ENCODE data around the gene CNTF. TPM values are rescaled to one million over a fixed set of nuclear protein-coding genes. Genes with fewer than 3 reads are reported as not detected.

CNTF gene
- total RNA-seq, 1 experiment from 2014 or later, result 5.5 TPM

- Histone ChIP-seq H3K4me3 (ENCODE audit: low read depth, low read length, poor library complexity, severe bottlenecking) (no peak overlapping the region), H3K27me3 (replicated peaks; ENCODE audit: insufficient read depth, low read depth, low read length, poor library complexity) (no peaks in the 10 kb centered on the region), H3K9me3 (ENCODE audit: low read depth, low read length, poor library complexity, severe bottlenecking) (no peaks in the 10 kb centered on the region), H3K4me1 (ENCODE audit: insufficient read depth, low read length, poor library complexity, severe bottlenecking) (peaks cover 4% of the 10 kb centered on the region), H3K27ac (ENCODE audit: low read depth, low read length, poor library complexity, severe bottlenecking) (no peak overlapping the region), H3K36me3 (ENCODE audit: insufficient read depth, low read length, poor library complexity, severe bottlenecking) (no peaks in the 10 kb centered on the region)
- intact Hi-C loops (cut with micrococcal nuclease; ENCODE audit: unreplicated experiment), result no loop called here
- ChIA-PET CTCF (no interaction called here), POLR2A (ENCODE audit: low non-redundant PET) (interaction anchor here (0.6 kb wide), 1 partner anchor 508 kb away, joined by 3 read pairs; no protein-coding TSS in a partner anchor)
- TF ChIP-seq EZH2 (IDR thresholded peaks at IDR 0.05; ENCODE audit: borderline replicate concordance, low read depth, low read length, poor library complexity, severe bottlenecking), result no peak
- no peak for DNase-seq (ENCODE audit: low spot score)
- BruUV-seq (replicated peaks), result no TSS peak
Measured at GRCh38 chr11:58594826-58595225, 27.6 kb upstream of the CNTF start.

- no TSS peak for BruUV-seq (replicated peaks)
- Histone ChIP-seq H3K9me3 (ENCODE audit: low read depth, low read length, poor library complexity, severe bottlenecking) (no peaks in the 10 kb centered on the region), H3K27me3 (replicated peaks; ENCODE audit: insufficient read depth, low read depth, low read length, poor library complexity) (no peaks in the 10 kb centered on the region), H3K4me1 (ENCODE audit: insufficient read depth, low read length, poor library complexity, severe bottlenecking) (peaks cover 4% of the 10 kb centered on the region), H3K36me3 (ENCODE audit: insufficient read depth, low read length, poor library complexity, severe bottlenecking) (no peaks in the 10 kb centered on the region), H3K4me3 (ENCODE audit: low read depth, low read length, poor library complexity, severe bottlenecking) (no peak overlapping the region), H3K27ac (ENCODE audit: low read depth, low read length, poor library complexity, severe bottlenecking) (no peak overlapping the region)
- no peak for TF ChIP-seq CTCF (conservative IDR thresholded peaks at IDR 0.05; ENCODE audit: low read depth, low read length)
- POLR2A ChIA-PET (ENCODE audit: low non-redundant PET), result no interaction called here
- CTCF ChIA-PET, result no interaction called here
- DNase-seq (ENCODE audit: low spot score), result peak; percentile 22
- intact Hi-C loops (cut with micrococcal nuclease; ENCODE audit: unreplicated experiment), result no loop called here
Measured at GRCh38 chr11:58596621-58597020, 25.8 kb upstream of the CNTF start.

GRCh38 chr11:58597486-58598144 is 24.9 kb upstream of the CNTF start:
- no peak for DNase-seq (ENCODE audit: low spot score)
- H3K36me3 ChIP-seq (ENCODE audit: insufficient read depth, low read length, poor library complexity, severe bottlenecking), result no peaks in the 10 kb centered on the region
- H3K27ac ChIP-seq (ENCODE audit: low read depth, low read length, poor library complexity, severe bottlenecking), result no peak overlapping the region
- no peak overlapping the region for H3K4me3 ChIP-seq (ENCODE audit: low read depth, low read length, poor library complexity, severe bottlenecking)
- ChIA-PET CTCF (interaction anchor here (0.6 kb wide), 1 partner anchor 22 kb away, joined by 3 read pairs; the partner anchor contains the start of gene LPXN), POLR2A (ENCODE audit: low non-redundant PET) (no interaction called here)
- H3K4me1 ChIP-seq (ENCODE audit: insufficient read depth, low read length, poor library complexity, severe bottlenecking), result peaks cover 4% of the 10 kb centered on the region
- no peaks in the 10 kb centered on the region for H3K27me3 ChIP-seq (replicated peaks; ENCODE audit: insufficient read depth, low read depth, low read length, poor library complexity)
- intact Hi-C loops (cut with micrococcal nuclease; ENCODE audit: unreplicated experiment), result no loop called here
- H3K9me3 ChIP-seq (ENCODE audit: low read depth, low read length, poor library complexity, severe bottlenecking), result no peaks in the 10 kb centered on the region
- no peak for TF ChIP-seq EZH2 (IDR thresholded peaks at IDR 0.05; ENCODE audit: borderline replicate concordance, low read depth, low read length, poor library complexity, severe bottlenecking)
- no peak for TF ChIP-seq CTCF (conservative IDR thresholded peaks at IDR 0.05; ENCODE audit: low read depth, low read length)
- no TSS peak for BruUV-seq (replicated peaks)

GRCh38 chr11:58600510-58600909 is 22.0 kb upstream of the CNTF start:
- CTCF ChIA-PET, result no interaction called here

More at GRCh38 chr11:58600510-58600909, 22.0 kb upstream of the CNTF start:
- no peaks in the 10 kb centered on the region for H3K9me3 ChIP-seq (ENCODE audit: low read depth, low read length, poor library complexity, severe bottlenecking)
- H3K27ac ChIP-seq (ENCODE audit: low read depth, low read length, poor library complexity, severe bottlenecking), result no peak overlapping the region
- H3K4me1 ChIP-seq (ENCODE audit: insufficient read depth, low read length, poor library complexity, severe bottlenecking), result peaks cover 6% of the 10 kb centered on the region
- H3K27me3 ChIP-seq (replicated peaks; ENCODE audit: insufficient read depth, low read depth, low read length, poor library complexity), result no peaks in the 10 kb centered on the region
- intact Hi-C loops (cut with micrococcal nuclease; ENCODE audit: unreplicated experiment), result no loop called here
- H3K4me3 ChIP-seq (ENCODE audit: low read depth, low read length, poor library complexity, severe bottlenecking), result no peak overlapping the region
- TF ChIP-seq CTCF (conservative IDR thresholded peaks at IDR 0.05; ENCODE audit: low read depth, low read length) (no peak), EZH2 (IDR thresholded peaks at IDR 0.05; ENCODE audit: borderline replicate concordance, low read depth, low read length, poor library complexity, severe bottlenecking) (no peak)
- H3K36me3 ChIP-seq (ENCODE audit: insufficient read depth, low read length, poor library complexity, severe bottlenecking), result no peaks in the 10 kb centered on the region
- no TSS peak for BruUV-seq (replicated peaks)
- no peak for DNase-seq (ENCODE audit: low spot score)
- POLR2A ChIA-PET (ENCODE audit: low non-redundant PET), result no interaction called here

Data from A673 (cell line).